Measurements from ENCODE around the gene ZNF565.
"Not testable (repeated sequence)": the region's sequence is repeated elsewhere in the genome, so short reads cannot be mapped to it uniquely, and the experiment has no call there.

Gene ZNF565

GRCh38 chr19:36149673-36150406 lies 64.6 kb downstream of the ZNF565 start:
- no peak for DNase-seq

GRCh38 chr19:36144624-36145023 lies 69.8 kb downstream of the ZNF565 start:
- DNase-seq = no peak

GRCh38 chr19:36142496-36142895 lies 72.0 kb downstream of the ZNF565 start:
- no peak for DNase-seq

- no peak for DNase-seq
These were observed 72.4 kb downstream of the ZNF565 start for GRCh38 chr19:36142046-36142445.

GRCh38 chr19:36141039-36141927 lies 73.2 kb downstream of the ZNF565 start:
- peak; percentile 87 for DNase-seq

GRCh38 chr19:36140304-36141038 lies 74.0 kb downstream of the ZNF565 start:
- peak; percentile 40 for DNase-seq

- peak; percentile 91 for DNase-seq
These were observed 74.8 kb downstream of the ZNF565 start, which contains the start of gene CAPNS1 for GRCh38 chr19:36139473-36140303. TSS of gene CAPNS1 (plus strand) at chr19:36140066. CDS start at chr19:36141012, 946 bp downstream.

- no peak for DNase-seq
These were observed 75.4 kb downstream of the ZNF565 start for GRCh38 chr19:36139120-36139472.

GRCh38 chr19:36136964-36137686 lies 77.3 kb downstream of the ZNF565 start:
- no peak for DNase-seq

GRCh38 chr19:36134867-36135266 lies 79.6 kb downstream of the ZNF565 start:
- DNase-seq = not testable (repeated sequence)

Measured in stimulated activated CD4-positive, alpha-beta T cell treated with anti-CD3 and anti-CD28 coated beads, Interleukin-12 subunit alpha, Interleukin-12 subunit beta, amount 100 ng/mL, for 4 hours (primary cell).